VCaP (cell line): ENCODE data around the gene SPP1.

Experiments used
- H3K27ac ChIP-seq: fragments of 450-650 bp; 2 replicates; pipeline ENCODE4 v1.5.1; 2017
- TF ChIP-seq, protein P1 (sequence below): fragments of 450-650 bp; conservative IDR thresholded peaks from 2 replicates; pipeline ENCODE4 v1.5.1; 2017; ENCODE audit warnings: mild to moderate bottlenecking, moderate library complexity

SPP1 gene

DNA sequence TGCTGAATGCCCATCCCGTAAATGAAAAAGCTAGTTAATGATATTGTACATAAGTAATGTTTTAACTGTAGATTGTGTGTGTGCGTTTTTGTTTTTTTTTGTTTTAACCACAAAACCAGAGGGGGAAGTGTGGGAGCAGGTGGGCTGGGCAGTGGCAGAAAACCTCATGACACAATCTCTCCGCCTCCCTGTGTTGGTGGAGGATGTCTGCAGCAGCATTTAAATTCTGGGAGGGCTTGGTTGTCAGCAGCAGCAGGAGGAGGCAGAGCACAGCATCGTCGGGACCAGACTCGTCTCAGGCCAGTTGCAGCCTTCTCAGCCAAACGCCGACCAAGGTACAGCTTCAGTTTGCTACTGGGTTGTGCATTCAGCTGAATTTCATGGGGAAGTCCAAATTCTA lies at the start of gene SPP1:
TSS of gene SPP1 (plus strand) at position 249 of the 400 bp plus-strand sequence. CDS start 1,182 bp downstream, outside the sequence.
- TF ChIP-seq, protein P1, sequence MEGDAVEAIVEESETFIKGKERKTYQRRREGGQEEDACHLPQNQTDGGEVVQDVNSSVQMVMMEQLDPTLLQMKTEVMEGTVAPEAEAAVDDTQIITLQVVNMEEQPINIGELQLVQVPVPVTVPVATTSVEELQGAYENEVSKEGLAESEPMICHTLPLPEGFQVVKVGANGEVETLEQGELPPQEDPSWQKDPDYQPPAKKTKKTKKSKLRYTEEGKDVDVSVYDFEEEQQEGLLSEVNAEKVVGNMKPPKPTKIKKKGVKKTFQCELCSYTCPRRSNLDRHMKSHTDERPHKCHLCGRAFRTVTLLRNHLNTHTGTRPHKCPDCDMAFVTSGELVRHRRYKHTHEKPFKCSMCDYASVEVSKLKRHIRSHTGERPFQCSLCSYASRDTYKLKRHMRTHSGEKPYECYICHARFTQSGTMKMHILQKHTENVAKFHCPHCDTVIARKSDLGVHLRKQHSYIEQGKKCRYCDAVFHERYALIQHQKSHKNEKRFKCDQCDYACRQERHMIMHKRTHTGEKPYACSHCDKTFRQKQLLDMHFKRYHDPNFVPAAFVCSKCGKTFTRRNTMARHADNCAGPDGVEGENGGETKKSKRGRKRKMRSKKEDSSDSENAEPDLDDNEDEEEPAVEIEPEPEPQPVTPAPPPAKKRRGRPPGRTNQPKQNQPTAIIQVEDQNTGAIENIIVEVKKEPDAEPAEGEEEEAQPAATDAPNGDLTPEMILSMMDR: no peak
- H3K27ac ChIP-seq: no peak within 1 kb of the TSS

DNA sequence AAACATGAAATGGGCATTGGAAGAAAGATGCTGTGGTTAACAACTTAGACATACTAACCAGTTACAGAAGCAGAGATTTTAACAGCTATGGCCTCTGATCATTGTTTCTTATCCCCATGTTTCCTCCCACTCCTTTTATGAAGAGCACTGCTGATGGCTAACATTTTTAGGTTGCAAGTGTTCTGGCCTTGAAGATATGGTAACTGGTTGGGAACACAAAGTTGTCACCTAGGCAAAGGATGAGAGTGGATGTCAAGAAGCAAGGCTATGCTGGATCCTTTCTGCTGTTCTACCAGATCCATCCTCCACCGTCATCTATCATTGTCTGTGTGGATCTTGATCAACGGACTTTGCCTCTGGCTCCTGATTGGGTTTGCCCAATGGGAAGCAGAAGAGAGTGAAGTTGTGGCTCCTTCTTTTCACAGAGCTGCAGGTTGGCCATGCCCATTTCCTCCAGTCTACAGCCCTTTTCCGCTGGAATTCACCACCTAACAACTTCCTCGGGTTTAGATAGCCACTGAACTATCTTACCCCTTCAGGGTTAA lies 48.9 kb upstream of the SPP1 start:
- TF ChIP-seq, protein P1: no peak
- H3K27ac ChIP-seq: no peak overlapping the region

GRCh38 chr4:87930629-87931028 lies 44.9 kb upstream of the SPP1 start:
- H3K27ac ChIP-seq: peak overlapping the region; percentile 40; the same call in 1 of the 2 replicates
- TF ChIP-seq, protein P1: no peak

DNA sequence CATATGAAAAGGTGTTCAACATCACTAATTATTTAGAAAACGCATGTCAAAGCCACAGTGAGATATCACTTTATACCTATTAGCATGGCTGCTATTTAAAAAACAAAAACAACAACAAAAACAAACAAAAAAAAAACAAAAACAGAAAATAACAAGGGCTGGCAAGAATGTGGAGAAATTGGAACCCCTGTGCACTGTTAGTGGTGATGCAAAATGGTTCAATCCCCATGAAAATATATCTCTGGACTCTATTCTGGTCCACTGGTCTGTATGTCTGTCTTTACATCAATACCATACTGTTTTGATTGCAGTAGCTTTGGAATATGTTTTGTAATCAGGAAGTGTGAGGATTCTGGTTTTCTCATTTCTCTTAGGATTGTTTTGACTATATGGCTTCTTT lies 43.6 kb upstream of the SPP1 start:
- H3K27ac ChIP-seq: no peak overlapping the region
- TF ChIP-seq, protein P1: no peak

GRCh38 chr4:87932718-87933141 lies 42.8 kb upstream of the SPP1 start:
- TF ChIP-seq, protein P1: no peak
- no peak overlapping the region for H3K27ac ChIP-seq

DNA sequence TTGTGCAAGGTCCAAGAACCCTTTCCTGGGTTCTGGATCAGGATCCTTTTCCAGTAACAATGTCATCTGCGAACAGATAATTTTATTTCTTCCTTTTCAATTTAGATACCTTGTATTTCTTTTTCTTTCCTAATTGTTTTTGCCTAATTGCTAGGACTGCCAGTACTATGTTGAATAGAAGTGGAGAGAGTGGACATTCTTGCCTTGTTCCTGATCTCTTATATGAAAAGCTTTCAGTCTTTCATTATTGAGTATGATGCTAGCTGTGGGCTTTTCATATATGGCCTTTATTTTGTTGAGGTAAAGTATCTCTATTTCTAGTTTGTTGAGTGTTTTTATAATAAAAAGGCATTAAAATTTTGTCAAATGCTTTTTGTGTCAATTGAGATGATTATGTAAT lies 42.2 kb upstream of the SPP1 start:
- TF ChIP-seq, protein P1: no peak
- no peak overlapping the region for H3K27ac ChIP-seq

DNA sequence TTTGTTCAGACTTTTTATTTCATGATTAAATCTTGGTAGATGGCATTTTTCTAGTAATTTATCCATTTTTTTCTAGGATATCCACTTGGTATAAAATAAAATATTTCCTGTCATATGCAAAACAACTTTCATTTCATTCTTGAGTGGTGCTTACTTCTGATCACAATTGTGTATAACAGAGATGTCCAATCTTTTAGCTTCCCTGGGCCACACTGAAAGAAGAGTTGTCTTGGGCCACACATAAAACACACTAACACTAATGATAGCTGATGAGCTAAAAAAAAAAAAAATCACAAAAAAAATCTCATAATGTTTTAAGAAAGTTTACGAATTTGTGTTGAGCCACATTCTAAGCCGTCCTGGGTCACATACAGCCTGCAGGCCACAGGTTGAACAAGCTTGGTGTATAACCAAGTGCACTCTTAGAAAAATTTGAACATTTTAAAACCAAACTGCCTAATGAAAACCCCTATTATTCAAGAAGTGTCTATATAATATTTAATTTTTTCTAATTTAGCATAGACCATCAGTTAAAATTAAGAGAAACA lies 41.3 kb upstream of the SPP1 start:
- TF ChIP-seq, protein P1: no peak
- H3K27ac ChIP-seq: no peak overlapping the region
